ENCODE results near the gene RASAL2.

- no peak for TF ChIP-seq CTCF (conservative IDR thresholded peaks at IDR 0.05; ENCODE audit: low read depth in 2 of 2)
- TF ChIP-seq CREB1 (CRISPR knock-in tag; IDR thresholded peaks at IDR 0.05; ENCODE audit: low read depth): no peak
- no peak for TF ChIP-seq POLR2AphosphoS5 (IDR thresholded peaks at IDR 0.05; ENCODE audit: low read depth)
- no peak for TF ChIP-seq NANOG (IDR thresholded peaks at IDR 0.05; ENCODE audit: borderline replicate concordance)
- TF ChIP-seq REST (IDR thresholded peaks at IDR 0.05; ENCODE audit: unreplicated experiment): no peak
- TF ChIP-seq EZH2 (IDR thresholded peaks at IDR 0.05; ENCODE audit: low read depth, unreplicated experiment): no peak
- TF ChIP-seq JUNB (IDR thresholded peaks at IDR 0.05; ENCODE audit: unreplicated experiment): no peak
- TF ChIP-seq EZH2phosphoT487 (IDR thresholded peaks at IDR 0.05; ENCODE audit: unreplicated experiment): no peak
- TF ChIP-seq ZNF331 (CRISPR knock-in tag; IDR thresholded peaks at IDR 0.05; ENCODE audit: low read depth): no peak
Observed at GRCh38 chr1:178509414-178510007, 415.6 kb downstream of the RASAL2 start.

Measured in GM23338 (cell line).